NCI-H1092 (cell line): ENCODE data around the gene SLC9A3.
A peak's percentile ranks its signal among the peaks of the same experiment; 100 is the strongest.
"Not testable (repeated sequence)": the region's sequence is repeated elsewhere in the genome, so short reads cannot be mapped to it uniquely, and the experiment has no call there.

Source experiments
- DNase-seq: peaks from one replicate; lab custom pipeline; 2025; lab: John Stamatoyannopoulos, UW

The SLC9A3 gene

DNA sequence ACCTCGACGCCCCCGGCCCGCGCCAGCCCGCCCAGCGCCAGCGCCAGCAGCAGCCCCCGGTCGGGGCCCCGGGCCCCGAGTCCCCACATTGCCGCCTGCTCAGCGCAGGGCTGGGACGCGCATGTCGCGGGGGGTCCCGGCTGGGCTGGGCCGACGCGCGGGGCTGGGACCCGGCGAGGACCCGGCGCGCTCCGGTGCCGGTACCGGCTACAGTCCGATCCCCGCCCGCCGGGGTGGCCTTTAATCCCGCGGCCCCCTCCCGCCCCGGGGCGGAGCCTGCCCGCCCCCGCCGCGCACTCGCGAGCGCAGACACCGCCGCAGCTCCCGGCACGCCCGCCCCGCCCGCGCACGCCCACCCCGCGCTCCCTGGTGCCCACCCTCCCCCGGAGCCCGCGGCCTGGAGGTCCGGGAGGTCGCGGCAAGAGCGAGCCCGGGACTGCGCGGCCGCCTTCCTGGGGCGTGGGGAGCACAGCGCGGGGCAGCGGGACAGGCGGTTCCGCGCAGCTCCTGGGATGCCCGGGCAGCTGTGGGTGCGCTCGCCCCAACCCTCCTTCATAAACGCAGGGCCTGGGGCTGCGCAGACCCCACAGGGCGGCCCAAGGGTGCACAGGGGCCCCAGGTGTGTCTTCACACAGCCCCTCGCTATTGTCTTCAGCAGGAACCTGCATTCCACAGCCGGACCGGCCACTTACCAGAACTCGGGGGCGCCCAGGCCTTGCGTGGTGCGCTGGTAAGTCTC is at the start of gene SLC9A3:
Gene SLC9A3 (minus strand): TSS at position 216 of the 739 bp plus-strand sequence.
- DNase-seq = no peak

GRCh38 chr5:573976-574375 is 49.7 kb upstream of the SLC9A3 start:
- peak; percentile 86 for DNase-seq

GRCh38 chr5:573206-573605 is 49.0 kb upstream of the SLC9A3 start:
- no peak for DNase-seq

- DNase-seq = peak; percentile 81
Measured at GRCh38 chr5:572398-573019, 48.3 kb upstream of the SLC9A3 start.

GRCh38 chr5:571791-572190 is 47.5 kb upstream of the SLC9A3 start:
- no peak for DNase-seq

DNA sequence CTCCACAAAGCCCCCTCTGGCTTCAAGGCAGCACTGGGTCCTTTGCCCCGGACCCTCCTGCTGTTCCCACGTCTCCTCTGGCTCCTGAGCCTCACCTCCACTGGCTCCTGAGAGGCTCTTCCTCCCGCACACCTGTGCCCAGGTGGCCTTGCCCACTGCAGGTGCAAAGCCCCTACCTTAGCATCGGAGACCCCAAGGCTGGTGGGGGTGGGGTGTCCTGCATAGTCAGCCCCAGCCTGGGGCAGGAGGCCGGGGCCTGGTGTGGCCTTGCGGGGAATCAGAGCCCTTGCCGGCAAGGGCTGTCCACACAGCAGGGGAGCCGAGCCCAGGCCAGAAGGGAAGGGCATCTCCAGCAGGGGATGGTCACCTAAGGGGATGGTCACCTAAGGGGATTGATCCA is 46.6 kb upstream of the SLC9A3 start:
- DNase-seq = no peak

DNA sequence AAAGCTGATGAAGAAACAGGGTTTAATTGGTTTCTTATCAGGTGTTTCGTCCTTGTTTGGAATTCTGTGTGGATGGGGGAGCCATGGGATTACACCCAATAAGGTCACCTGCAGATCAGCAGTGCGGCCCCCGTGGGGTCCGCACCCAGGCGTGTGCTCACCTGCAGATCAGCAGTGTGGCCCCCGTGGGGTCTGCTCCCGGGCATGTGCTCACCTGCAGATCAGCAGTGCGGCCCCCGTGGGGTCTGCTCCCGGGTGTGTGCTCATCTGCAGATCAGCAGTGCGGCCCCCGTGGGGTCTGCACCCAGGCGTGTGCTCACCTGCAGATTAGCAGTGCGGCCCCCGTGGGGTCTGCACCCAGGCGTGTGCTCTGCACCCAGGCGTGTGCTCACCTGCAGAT is 46.2 kb upstream of the SLC9A3 start:
- DNase-seq = no peak

GRCh38 chr5:569868-570361 is 45.7 kb upstream of the SLC9A3 start:
- DNase-seq = no peak

GRCh38 chr5:569358-569867 is 45.2 kb upstream of the SLC9A3 start:
- no peak for DNase-seq

GRCh38 chr5:568809-569208 is 44.6 kb upstream of the SLC9A3 start:
- DNase-seq = no peak

- DNase-seq = no peak
Measured at GRCh38 chr5:568061-568781, 44.0 kb upstream of the SLC9A3 start.

GRCh38 chr5:567664-568060 is 43.4 kb upstream of the SLC9A3 start:
- DNase-seq = no peak

- no peak for DNase-seq
Measured at GRCh38 chr5:566636-567309, 42.5 kb upstream of the SLC9A3 start.

DNA sequence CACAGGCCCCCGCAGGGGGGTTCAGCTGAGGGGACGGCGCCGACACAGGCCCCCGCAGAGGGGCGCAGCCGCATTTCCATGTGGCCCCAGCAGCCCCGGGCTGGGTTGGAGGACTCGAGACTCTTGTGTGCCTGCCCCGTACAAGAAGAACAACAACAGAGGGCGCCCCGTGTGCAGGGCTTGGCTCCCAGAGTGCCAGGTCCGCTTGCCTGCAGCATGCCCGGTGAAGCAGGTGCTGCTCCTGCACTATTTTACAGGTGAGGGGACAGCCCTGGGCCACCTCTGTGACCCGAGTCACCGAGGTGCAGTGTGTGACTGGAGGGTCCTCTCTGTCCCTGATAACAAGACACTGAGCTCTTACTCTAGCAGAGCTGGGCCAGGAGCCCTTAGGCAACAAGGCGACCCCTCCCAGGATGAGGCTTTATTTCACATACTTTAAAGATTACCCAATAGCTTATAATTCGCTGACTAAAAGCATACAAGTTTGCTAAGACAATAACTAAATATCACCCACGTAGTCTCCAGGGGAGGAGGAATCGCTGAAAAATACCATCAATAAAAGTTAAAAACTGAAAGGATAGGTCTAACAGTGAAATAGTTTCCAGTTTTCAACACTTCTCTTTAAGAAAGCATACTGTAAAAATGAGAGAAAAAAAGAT is 41.7 kb upstream of the SLC9A3 start:
- no peak for DNase-seq

- no peak for DNase-seq
Measured at GRCh38 chr5:561408-561807, 37.2 kb upstream of the SLC9A3 start.

DNA sequence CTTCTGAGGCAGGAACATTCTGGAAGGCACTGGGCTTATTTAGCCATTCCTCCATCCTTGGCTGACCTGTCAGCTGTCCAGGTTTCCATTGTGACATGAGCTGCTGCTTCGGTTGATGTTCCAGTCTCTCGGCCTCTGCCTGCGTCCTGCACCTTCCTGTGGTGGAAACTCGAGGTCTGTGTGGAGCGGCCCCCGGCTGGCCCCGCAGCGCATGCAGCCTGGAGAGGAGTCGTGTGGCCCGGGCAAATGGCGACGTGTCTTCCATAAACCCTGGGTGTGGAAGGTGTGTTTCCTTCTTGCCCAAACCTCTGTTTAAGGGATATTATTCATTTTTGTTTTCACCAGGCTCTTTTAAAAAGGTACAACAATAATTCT is 36.5 kb upstream of the SLC9A3 start:
- DNase-seq = no peak

- DNase-seq = no peak
Measured at GRCh38 chr5:558871-559503, 34.7 kb upstream of the SLC9A3 start.

DNA sequence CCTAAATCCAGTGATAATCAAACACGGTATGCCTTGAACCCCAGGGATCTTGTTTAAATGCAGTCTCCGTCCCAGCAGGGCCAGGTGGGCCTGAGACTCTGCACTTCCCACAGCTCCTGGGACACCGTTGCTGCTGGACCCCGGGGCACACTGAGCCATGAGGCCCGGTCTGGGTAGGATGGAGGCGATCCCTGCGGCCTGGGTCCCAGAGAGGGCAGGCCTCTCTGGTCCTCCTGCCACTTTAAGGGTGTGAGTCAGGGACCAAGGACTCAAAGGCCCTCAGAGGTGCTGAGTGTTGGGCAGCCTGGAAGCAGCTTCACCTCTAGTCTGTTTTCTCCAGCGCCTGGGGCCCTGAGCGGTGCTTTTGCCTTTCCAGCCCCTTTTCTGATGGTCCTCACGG is 34.1 kb upstream of the SLC9A3 start:
- no peak for DNase-seq

GRCh38 chr5:557917-558316 is 33.7 kb upstream of the SLC9A3 start:
- DNase-seq = not testable (repeated sequence)

GRCh38 chr5:556909-557441 is 32.7 kb upstream of the SLC9A3 start:
- DNase-seq = no peak

DNA sequence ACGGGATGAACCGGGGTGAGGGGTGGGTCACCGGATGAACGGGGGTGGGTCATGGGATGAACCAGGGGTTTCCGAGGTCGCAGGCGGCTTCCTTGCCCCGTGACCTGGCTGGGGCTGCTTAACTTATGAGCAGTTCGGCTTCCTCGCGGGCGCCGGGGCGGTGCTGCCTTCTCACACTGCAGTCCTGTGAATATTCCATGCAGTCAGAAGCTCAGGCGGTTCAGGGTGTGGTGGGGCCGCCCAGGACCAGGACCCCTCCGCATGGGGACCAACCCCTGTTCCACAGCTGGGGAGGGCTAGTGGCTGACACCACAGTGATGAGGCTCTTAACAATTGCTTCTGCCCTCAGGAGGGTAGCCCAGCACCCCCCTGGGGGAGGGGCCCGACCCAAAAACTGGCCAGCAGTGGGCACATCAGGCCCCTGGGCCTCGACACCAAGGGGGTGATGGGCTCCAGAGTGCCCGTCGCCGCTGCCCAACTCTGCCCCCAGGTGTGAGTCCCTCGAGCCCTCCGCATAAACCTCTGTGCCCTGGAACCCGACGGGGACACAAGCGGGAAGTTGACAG is 30.9 kb upstream of the SLC9A3 start:
- no peak for DNase-seq
